H9 (cell line): ENCODE data around the gene TRPV4. TPM values are rescaled to one million over a fixed set of nuclear protein-coding genes. Genes with fewer than 3 reads are reported as not detected.

Experiments
- DNase-seq: peaks from one replicate; pipeline ENCODE4 v3.0.0-alpha.2; 2017
- H2AFZ ChIP-seq: one replicate; pipeline ENCODE4 v1.6.1; 2013; ENCODE audit warnings: mild to moderate bottlenecking, low read length, control low read depth, moderate library complexity
- H2AK5ac ChIP-seq: 2 replicates; pipeline ENCODE4 v1.6.1; 2013; ENCODE audit warnings: low read length, control low read depth, mixed read lengths; ENCODE audit not compliant: insufficient read length
- H2BK120ac ChIP-seq: one replicate; pipeline ENCODE4 v1.6.1; 2013; ENCODE audit warnings: low read depth, mild to moderate bottlenecking, low read length, control low read depth, inconsistent platforms; ENCODE audit not compliant: poor library complexity, severe bottlenecking
- H2BK12ac ChIP-seq: 2 replicates; pipeline ENCODE4 v1.6.1; 2013; ENCODE audit warnings: low read length, control low read depth, mixed read lengths, low read depth; ENCODE audit not compliant: insufficient read length
- H2BK15ac ChIP-seq: 2 replicates; pipeline ENCODE4 v1.6.1; 2013; ENCODE audit warnings: low read depth, low read length, control low read depth
- H2BK20ac ChIP-seq: one replicate; pipeline ENCODE4 v1.6.1; 2013; ENCODE audit warnings: low read depth, mild to moderate bottlenecking, low read length, control low read depth, inconsistent platforms; ENCODE audit not compliant: poor library complexity, severe bottlenecking
- H2BK5ac ChIP-seq: 2 replicates; pipeline ENCODE4 v1.6.1; 2013; ENCODE audit warnings: low read length, control low read depth, mixed read lengths; ENCODE audit not compliant: insufficient read length
- H3K14ac ChIP-seq: 2 replicates; pipeline ENCODE4 v1.6.1; 2013; ENCODE audit warnings: low read length, control low read depth; ENCODE audit not compliant: insufficient read depth
- H3K18ac ChIP-seq: 2 replicates; pipeline ENCODE4 v1.6.1; 2013; ENCODE audit warnings: low read depth, mild to moderate bottlenecking, mixed read lengths, low read length, control low read depth; ENCODE audit not compliant: insufficient read length
- H3K23ac ChIP-seq: 2 replicates; pipeline ENCODE4 v1.6.1; 2013; ENCODE audit warnings: low read length, control low read depth, mixed read lengths, low read depth; ENCODE audit not compliant: insufficient read length
- H3K23me2 ChIP-seq: 2 replicates; pipeline ENCODE4 v1.6.1; 2013; ENCODE audit warnings: low read depth, mild to moderate bottlenecking, mixed read lengths, low read length, control low read depth; ENCODE audit not compliant: insufficient read length, poor library complexity, severe bottlenecking
- H3K27ac ChIP-seq: 2 replicates; pipeline ENCODE4 v1.5.1; 2013; ENCODE audit warnings: low read length, control low read depth, mixed read lengths, low read depth; ENCODE audit not compliant: insufficient read length
- H3K27me3 ChIP-seq: 2 replicates; pipeline ENCODE4 v1.6.1; 2013; ENCODE audit warnings: low read length, control low read depth, inconsistent platforms; ENCODE audit not compliant: insufficient read depth
- H3K4ac ChIP-seq: 2 replicates; pipeline ENCODE4 v1.6.1; 2013; ENCODE audit warnings: low read depth, mild to moderate bottlenecking, control low read depth, inconsistent platforms, low read length, moderate library complexity
- H3K4me1 ChIP-seq: 2 replicates; pipeline ENCODE4 v1.6.1; 2013; ENCODE audit warnings: low read length, control low read depth, inconsistent platforms; ENCODE audit not compliant: insufficient read depth
- H3K4me2 ChIP-seq: 2 replicates; pipeline ENCODE4 v1.6.1; 2013; ENCODE audit warnings: low read length, control low read depth, mixed read lengths; ENCODE audit not compliant: insufficient read length, insufficient read depth
- H3K56ac ChIP-seq: 2 replicates; pipeline ENCODE4 v1.6.1; 2013; ENCODE audit warnings: low read depth, mild to moderate bottlenecking, mixed read lengths, low read length, control low read depth; ENCODE audit not compliant: insufficient read length
- H3K79me1 ChIP-seq: 2 replicates; pipeline ENCODE4 v1.6.1; 2013; ENCODE audit warnings: low read depth, mild to moderate bottlenecking, moderate library complexity, low read length, control low read depth, inconsistent platforms; ENCODE audit not compliant: insufficient read depth, poor library complexity, severe bottlenecking
- H3K79me2 ChIP-seq: 2 replicates; pipeline ENCODE4 v1.6.1; 2013; ENCODE audit warnings: low read length, control low read depth, inconsistent platforms; ENCODE audit not compliant: insufficient read depth
- H3K9ac ChIP-seq: 2 replicates; pipeline ENCODE4 v1.6.1; 2013; ENCODE audit warnings: low read length, control low read depth, mixed read lengths; ENCODE audit not compliant: insufficient read length; ENCODE audit errors: extremely low read depth
- H3K9me3 ChIP-seq: one replicate; pipeline ENCODE4 v1.6.1; 2013; ENCODE audit warnings: low read depth, low read length, inconsistent platforms; ENCODE audit not compliant: control insufficient read depth
- H3T11ph ChIP-seq: one replicate; pipeline ENCODE4 v1.6.1; 2013; ENCODE audit warnings: mild to moderate bottlenecking, low read length, control low read depth, inconsistent platforms
- H4K20me1 ChIP-seq: one replicate; pipeline ENCODE4 v1.6.1; 2013; ENCODE audit not compliant: control insufficient read depth, insufficient read length, insufficient read depth
- H4K5ac ChIP-seq: 2 replicates; pipeline ENCODE4 v1.6.1; 2013; ENCODE audit warnings: low read depth, mild to moderate bottlenecking, mixed read lengths, low read length, control low read depth; ENCODE audit not compliant: insufficient read length
- H4K8ac ChIP-seq: replicated peaks from 2 replicates; pipeline ENCODE4 v1.6.1; 2013; ENCODE audit warnings: low read length, control low read depth, mixed read lengths, low read depth; ENCODE audit not compliant: insufficient read length
- H4K91ac ChIP-seq: 2 replicates; pipeline ENCODE4 v1.6.1; 2013; ENCODE audit warnings: low read depth, mild to moderate bottlenecking, moderate library complexity, mixed read lengths, low read length, control low read depth; ENCODE audit not compliant: insufficient read length
- H3K27ac Mint-ChIP-seq, 3 experiments: 2 replicates in 2 of 3; 3 replicates in 1 of 3; pipeline ENCODE4 v1.8.0; 2020 to 2021; ENCODE audit warnings: mixed read lengths in 3 of 3, mild to moderate bottlenecking in 1 of 3, moderate library complexity in 1 of 3
- H3K27me3 Mint-ChIP-seq: 2 replicates; pipeline ENCODE4 v1.8.0; 2021; ENCODE audit warnings: low read depth, mild to moderate bottlenecking, moderate library complexity, mixed read lengths
- H3K36me3 Mint-ChIP-seq, 3 experiments: 2 replicates in 2 of 3; 3 replicates in 1 of 3; pipeline ENCODE4 v1.8.0; 2020 to 2021; ENCODE audit warnings: low read depth in 3 of 3, mixed read lengths in 3 of 3; ENCODE audit not compliant: insufficient read depth in 1 of 3
- H3K4me1 Mint-ChIP-seq, 2 experiments: 2 replicates each; pipeline ENCODE4 v1.8.0; 2020; ENCODE audit warnings: mixed read lengths in 2 of 2
- H3K4me3 Mint-ChIP-seq, 2 experiments: 2 replicates in 1 of 2; 3 replicates in 1 of 2; pipeline ENCODE4 v1.8.0; 2020 to 2021; ENCODE audit warnings: mild to moderate bottlenecking in 2 of 2, mixed read lengths in 2 of 2, moderate library complexity in 1 of 2
- H3K9me3 Mint-ChIP-seq, 2 experiments: 2 replicates in 1 of 2; 3 replicates in 1 of 2; pipeline ENCODE4 v1.8.0; 2020; ENCODE audit warnings: mild to moderate bottlenecking in 2 of 2, mixed read lengths in 2 of 2, moderate library complexity in 1 of 2
- CTCF ChIP-seq: fragments of 200-600 bp; sonication (generic); conservative IDR thresholded peaks from 3 replicates; pipeline ENCODE4 v1.8.0; 2021; ENCODE audit warnings: antibody characterized with exemption, mild to moderate bottlenecking
- WGBS: extraction: QIAGEN DNeasy Blood & Tissue Kit; methylation state at CpG from one replicate; pipeline ENCODE4 v1.1.7; 2013; ENCODE audit warnings: missing lambda C conversion rate, low lambda C conversion rate, mixed read lengths; ENCODE audit not compliant: insufficient read length; ENCODE audit errors: extremely low coverage; 5-methylcytosine and 5-hydroxymethylcytosine counted together
- long read RNA-seq: library from polyadenylated mRNA; unstranded; transcript quantifications from one replicate; pipeline ENCODE4 v2.0.0, GENCODE V29; 2020
- total RNA-seq: library from RNA; stranded (reverse); gene quantifications from 2 replicates; pipeline ENCODE4 v1.2.1, GENCODE V29; 2021

TRPV4 gene
- total RNA-seq: 4.9 TPM in 2 replicates
- long read RNA-seq, transcript TRPV4-201 (16 exons, 3,233 nt): major isoform, 14 of 32 reads
- long read RNA-seq, partial matches to known transcripts: 8 of 32 reads
- long read RNA-seq, other reads (novel, unspliced or antisense): 10 of 32 reads

DNA sequence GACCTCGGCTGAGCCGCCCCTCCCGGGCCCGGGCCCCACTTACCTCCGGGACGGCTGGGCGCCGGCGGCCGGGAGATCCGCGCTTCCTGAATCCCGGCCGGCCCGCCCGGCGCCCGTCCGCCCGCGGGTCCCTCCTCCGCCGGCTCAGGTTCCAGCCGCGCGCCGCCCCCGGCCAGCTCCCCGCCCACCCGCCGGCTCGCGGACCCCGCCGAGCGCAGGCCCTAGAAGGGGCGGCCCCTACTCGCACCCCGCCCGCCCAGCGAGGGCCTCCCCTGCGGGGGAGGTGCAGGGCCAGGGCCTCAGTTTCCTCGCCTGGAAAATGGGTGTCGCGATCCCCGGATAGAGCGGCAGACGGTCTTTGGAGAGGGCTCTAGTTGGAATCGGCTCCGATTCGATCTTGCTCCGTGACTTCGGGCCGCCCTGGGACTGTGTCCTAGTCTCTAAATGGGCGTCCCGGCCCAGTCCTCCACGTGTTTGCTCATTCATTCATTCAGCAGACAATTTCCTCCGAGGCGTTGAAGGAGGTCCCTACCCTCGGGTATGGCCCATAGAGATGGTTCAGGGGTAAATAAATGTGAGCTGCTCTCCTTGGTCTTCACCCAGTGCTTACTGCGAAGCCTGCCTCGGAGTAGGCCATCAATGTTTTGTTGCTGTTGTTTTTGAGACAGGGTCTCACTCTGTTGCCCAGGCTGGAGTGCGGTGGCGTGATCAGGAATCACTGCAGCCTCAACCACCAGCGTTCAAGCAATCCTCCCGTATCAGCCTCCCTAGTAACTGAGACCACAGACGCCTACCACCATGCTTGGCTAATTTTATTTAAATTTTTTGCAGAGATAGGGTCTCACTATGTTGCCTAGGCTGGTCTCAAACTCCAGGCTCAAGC, at the start of gene TRPV4:
TSS of gene TRPV4 (minus strand) at position 92 of the 883 bp plus-strand sequence. CDS start 18,602 bp downstream, outside the sequence.
- no peaks in the 10 kb centered on the region for H3K27me3 ChIP-seq

More for the DNA sequence above, at the start of gene TRPV4:
- H3K4me3 Mint-ChIP-seq: peak within 1 kb of the TSS; percentile 63 to 71
- no peak for TF ChIP-seq CTCF
- H3K4me2 ChIP-seq: peak within 1 kb of the TSS; percentile 21
- no peaks in the 10 kb centered on the region for H3K36me3 Mint-ChIP-seq
- peak; percentile 68 for DNase-seq
- no peak within 1 kb of the TSS for H3K27ac ChIP-seq
- peak within 1 kb of the TSS; percentile 74; the same call in 1 of the 2 replicates for H3K14ac ChIP-seq
- no peak within 1 kb of the TSS for H3K4ac ChIP-seq
- H3K79me1 ChIP-seq: no peaks in the 10 kb centered on the region
- H2BK120ac ChIP-seq: no peak within 1 kb of the TSS
- H2BK20ac ChIP-seq: no peak within 1 kb of the TSS
- no peak within 1 kb of the TSS for H2AK5ac ChIP-seq
- no peak within 1 kb of the TSS for H2BK5ac ChIP-seq
- no peak within 1 kb of the TSS for H2BK15ac ChIP-seq
- no peak within 1 kb of the TSS for H3T11ph ChIP-seq
- H3K9me3 ChIP-seq: no peaks in the 10 kb centered on the region
- no peaks in the 10 kb centered on the region for H4K20me1 ChIP-seq
- H4K5ac ChIP-seq: no peak within 1 kb of the TSS
- no peak within 1 kb of the TSS for H2AFZ ChIP-seq
- no peak within 1 kb of the TSS for H4K91ac ChIP-seq
- H3K9ac ChIP-seq: no peak within 1 kb of the TSS
- no peak within 1 kb of the TSS for H4K8ac ChIP-seq
- no peaks in the 10 kb centered on the region; a peak in 1 of 5 replicates for H3K9me3 Mint-ChIP-seq
- no peaks in the 10 kb centered on the region for H3K79me2 ChIP-seq
- no CpG with 5 or more reads among the region's 67 CpGs for WGBS
- no peak within 1 kb of the TSS for H2BK12ac ChIP-seq
- peaks cover 2% of the 10 kb centered on the region for H3K27me3 Mint-ChIP-seq
- no peak within 1 kb of the TSS for H3K27ac Mint-ChIP-seq
- peaks cover 8 to 13% of the 10 kb centered on the region in 2 experiments; a peak in 3 of 4 replicates for H3K4me1 Mint-ChIP-seq
- H3K23me2 ChIP-seq: no peaks in the 10 kb centered on the region
- H3K4me1 ChIP-seq: no peaks in the 10 kb centered on the region
- no peak within 1 kb of the TSS for H3K18ac ChIP-seq
- H3K23ac ChIP-seq: no peak within 1 kb of the TSS
- H3K56ac ChIP-seq: no peak within 1 kb of the TSS
